OCI-LY3 (cell line): ENCODE measurements around the gene HRH3.

Source experiments
- CTCF ChIP-seq: fragments of 200-600, 300-600 bp; sonication (generic); IDR thresholded peaks from 2 replicates; pipeline ENCODE4 v1.5.1; 2014; ENCODE audit warnings: antibody characterized with exemption, low read length, low read depth
- EZH2phosphoT487 ChIP-seq: fragments of 200-600 bp; shearing (Covaris generic); IDR thresholded peaks from 2 replicates; pipeline ENCODE4 v1.6.1; 2018; ENCODE audit warnings: antibody characterized with exemption, mixed run types, low read depth

DNA sequence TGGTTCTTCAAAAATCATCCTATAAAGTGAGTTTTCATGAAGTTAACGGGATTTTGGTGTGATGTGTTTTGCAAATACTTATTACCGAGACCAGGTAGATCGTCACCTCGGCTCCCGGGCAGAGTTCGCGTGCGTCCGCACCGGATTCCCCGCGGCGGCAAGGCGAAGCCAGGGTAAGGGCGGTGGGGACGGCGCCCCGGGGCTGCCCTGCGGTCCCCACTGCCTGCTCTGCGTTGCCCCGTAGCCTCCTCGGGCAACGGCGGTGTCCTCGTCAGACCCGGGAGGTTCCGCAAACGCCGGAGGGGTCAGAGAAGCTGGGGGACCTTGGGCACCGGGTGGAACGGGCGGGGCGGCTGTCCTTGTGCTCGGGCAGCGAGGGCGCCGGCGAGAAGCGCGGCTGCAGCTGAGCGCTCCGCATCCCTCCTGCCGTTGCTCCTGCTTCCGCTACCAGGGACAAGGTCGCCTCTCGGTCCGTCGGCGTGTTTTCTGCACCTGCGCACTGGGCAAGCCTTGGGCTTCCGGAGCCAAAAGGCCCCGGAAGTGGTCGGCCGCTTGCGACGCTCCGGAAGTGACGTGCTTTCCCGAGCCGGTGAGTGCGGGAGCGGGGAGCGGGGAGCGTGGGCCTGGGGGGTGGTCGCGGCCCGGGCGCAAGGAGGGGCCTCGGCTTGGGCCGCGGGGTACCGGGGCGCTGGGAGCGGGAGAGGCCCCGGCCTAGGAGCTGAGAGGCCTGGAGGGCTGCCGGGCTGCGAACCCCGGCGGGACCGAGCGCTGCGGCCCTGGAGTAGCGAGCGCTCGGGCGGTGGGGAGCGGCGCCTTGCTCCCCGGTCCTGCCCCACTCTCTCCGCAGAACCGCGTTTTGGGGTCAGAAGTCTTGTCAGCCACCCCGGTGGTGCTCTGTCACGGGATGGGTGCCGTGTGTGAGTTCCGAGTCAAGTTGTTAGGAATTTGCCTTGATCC lies 37.3 kb downstream of the HRH3 start, which contains the start of gene MTG2:
- TF ChIP-seq CTCF = no peak
- no peak for TF ChIP-seq EZH2phosphoT487
